Measurements from ENCODE around the gene CDK19.

- TF ChIP-seq CTCF (IDR thresholded peaks at IDR 0.05) (no peak), POLR2A (IDR thresholded peaks at IDR 0.05) (no peak)
These were observed 143.1 kb downstream of the CDK19 start for GRCh38 chr6:110672122-110672521.

Data from adrenal gland (tissue), 5 donors.